Neural cell (in vitro differentiated cells): ENCODE measurements around the gene RFNG. TPM values are rescaled to one million over a fixed set of nuclear protein-coding genes. Genes with fewer than 3 reads are reported as not detected.
"Not testable (repeated sequence)": the region's sequence is repeated elsewhere in the genome, so short reads cannot be mapped to it uniquely, and the experiment has no call there.

Source experiments
- H2AFZ ChIP-seq: fragments of 200-600, 300-800 bp; sonication (generic), shearing (Covaris generic); 2 replicates; pipeline ENCODE4 v1.6.0; 2014; ENCODE audit warnings: low read depth, mild to moderate bottlenecking, antibody characterized with exemption, low read length, moderate library complexity
- H3F3A ChIP-seq: fragments of 200-600 bp; shearing (Covaris generic); 2 replicates; pipeline ENCODE4 v1.6.1; 2016; ENCODE audit warnings: mild to moderate bottlenecking, moderate library complexity, mixed read lengths, antibody characterized with exemption, low read length; ENCODE audit not compliant: insufficient read depth, poor library complexity, severe bottlenecking
- H3K27ac ChIP-seq: fragments of 200-600, 300-800 bp; sonication (generic), shearing (Covaris generic); 2 replicates; pipeline ENCODE4 v1.5.1; 2014; ENCODE audit warnings: mild to moderate bottlenecking, low read length, moderate library complexity
- H3K27me3 ChIP-seq: fragments of 300-800, 200-600 bp; sonication (generic), shearing (Covaris generic); 2 replicates; pipeline ENCODE4 v1.6.0; 2014; ENCODE audit warnings: mild to moderate bottlenecking, low read depth, low read length, moderate library complexity; ENCODE audit not compliant: insufficient read depth
- H3K36me3 ChIP-seq: fragments of 300-800, 200-600 bp; sonication (generic), shearing (Covaris generic); 2 replicates; pipeline ENCODE4 v1.5.1; 2014; ENCODE audit warnings: mild to moderate bottlenecking, antibody characterized with exemption, low read length, moderate library complexity; ENCODE audit not compliant: insufficient read depth
- H3K4me2 ChIP-seq: fragments of 300-800, 200-600 bp; sonication (generic), shearing (Covaris generic); 2 replicates; pipeline ENCODE4 v1.6.0; 2014; ENCODE audit warnings: mild to moderate bottlenecking, low read length
- H3K4me3 ChIP-seq: fragments of 300-800, 200-600 bp; sonication (generic), shearing (Covaris generic); 2 replicates; pipeline ENCODE4 v1.5.1; 2014; ENCODE audit warnings: mild to moderate bottlenecking, low read length, moderate library complexity
- H3K79me2 ChIP-seq: fragments of 200-600 bp; shearing (Covaris generic); replicated peaks from 2 replicates; pipeline ENCODE4 v1.6.0; 2014; ENCODE audit warnings: mild to moderate bottlenecking, low read length, moderate library complexity; ENCODE audit not compliant: insufficient read depth
- H3K9ac ChIP-seq: fragments of 300-800, 200-600 bp; sonication (generic), shearing (Covaris generic); 2 replicates; pipeline ENCODE4 v1.6.1; 2016; ENCODE audit warnings: mild to moderate bottlenecking, low read length, mixed read lengths
- H3K9me2 ChIP-seq: fragments of 200-600 bp; shearing (Covaris generic); 2 replicates; pipeline ENCODE4 v1.6.1; 2016; ENCODE audit warnings: mild to moderate bottlenecking, low read length, mixed read lengths; ENCODE audit not compliant: insufficient read depth
- H3K9me3 ChIP-seq: fragments of 200-600, 300-800 bp; sonication (generic), shearing (Covaris generic); 2 replicates; pipeline ENCODE4 v1.6.1; 2016; ENCODE audit warnings: mild to moderate bottlenecking, mixed run types, low read length, moderate library complexity, mixed read lengths
- H4K20me1 ChIP-seq: fragments of 200-600 bp; shearing (Covaris generic); 2 replicates; pipeline ENCODE4 v1.6.1; 2016; ENCODE audit warnings: mild to moderate bottlenecking, mixed run types; ENCODE audit not compliant: insufficient read depth
- EP300 ChIP-seq: fragments of 450-650 bp; conservative IDR thresholded peaks from 2 replicates; pipeline ENCODE4 v1.6.1; 2014; ENCODE audit warnings: antibody characterized with exemption, mild to moderate bottlenecking, moderate library complexity; ENCODE audit not compliant: poor library complexity, severe bottlenecking
- EZH2 ChIP-seq: fragments of 200-600, 300-800 bp; shearing (Covaris generic), sonication (generic); IDR thresholded peaks from 2 replicates; pipeline ENCODE4 v1.6.1; 2014; ENCODE audit warnings: antibody characterized with exemption, low read length, borderline replicate concordance, mild to moderate bottlenecking; ENCODE audit not compliant: insufficient read depth, poor library complexity, severe bottlenecking
- MXI1 ChIP-seq: fragments of 450-650 bp; conservative IDR thresholded peaks from 2 replicates; pipeline ENCODE4 v1.6.1; 2014; ENCODE audit warnings: antibody characterized with exemption, mild to moderate bottlenecking; ENCODE audit not compliant: poor library complexity, severe bottlenecking
- POLR2AphosphoS5 ChIP-seq: IDR thresholded peaks from 2 replicates; pipeline ENCODE4 v1.6.1; 2012
- RAD21 ChIP-seq: fragments of 450-650 bp; conservative IDR thresholded peaks from 2 replicates; pipeline ENCODE4 v1.6.1; 2014; ENCODE audit warnings: antibody characterized with exemption, mild to moderate bottlenecking, moderate library complexity
- SMC3 ChIP-seq: fragments of 450-650 bp; conservative IDR thresholded peaks from 2 replicates; pipeline ENCODE4 v1.6.1; 2014; ENCODE audit warnings: antibody characterized with exemption, mild to moderate bottlenecking, moderate library complexity; ENCODE audit not compliant: poor library complexity
- TAF1 ChIP-seq: IDR thresholded peaks from 2 replicates; pipeline ENCODE4 v1.6.1; 2012; ENCODE audit warnings: low read depth
- polyA plus RNA-seq: library from polyadenylated mRNA; depleted of rRNA; stranded (reverse); fragments of >200 nt; gene quantifications from 2 replicates; pipeline ENCODE4 v1.2.3, GENCODE V29; 2014
- TF ChIP-seq, protein P1 (sequence below): fragments of 450-650 bp; IDR thresholded peaks from 2 replicates; pipeline ENCODE4 v1.5.1; 2014; ENCODE audit warnings: antibody characterized with exemption, mild to moderate bottlenecking, moderate library complexity; ENCODE audit not compliant: poor library complexity, severe bottlenecking
- TF ChIP-seq, protein P2 (sequence below): IDR thresholded peaks from 2 replicates; pipeline ENCODE4 v1.6.1; 2012; ENCODE audit warnings: borderline replicate concordance

Gene RFNG
- polyA plus RNA-seq, 1 donor from 2014 or later: 176 TPM

DNA sequence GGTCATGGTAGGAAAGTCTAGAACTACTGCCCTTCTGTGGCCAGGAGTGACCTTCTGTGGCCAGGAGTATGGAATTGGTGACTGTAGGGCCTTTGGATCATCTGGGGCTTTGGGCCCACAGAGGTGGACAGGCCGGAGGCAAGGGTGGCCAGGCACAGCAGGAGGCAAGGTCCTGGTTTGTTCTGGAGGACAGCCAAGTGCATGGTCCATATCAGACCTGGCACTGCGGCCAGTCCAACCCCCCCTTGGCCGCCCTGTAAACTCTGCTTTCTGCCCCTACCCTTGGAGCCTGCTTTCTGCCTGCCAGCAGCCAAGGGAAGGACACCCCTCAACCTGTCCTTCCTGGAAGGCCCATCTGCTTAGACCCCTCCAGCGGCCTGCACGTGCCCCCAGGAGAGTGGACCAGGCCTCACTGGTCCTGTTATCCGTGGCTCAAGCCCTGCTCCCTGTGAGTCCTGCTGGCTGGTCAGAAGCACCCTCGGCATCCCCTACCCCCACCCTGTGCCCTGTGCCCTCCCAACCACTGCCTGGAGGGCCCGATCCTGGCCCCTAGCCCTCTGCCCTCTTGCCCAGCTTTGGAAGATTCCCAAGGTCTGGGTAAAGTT lies 11.8 kb downstream of the RFNG start:
- Histone ChIP-seq H3K27me3 (no peaks in the 10 kb centered on the region), H3K4me3 (no peak overlapping the region), H3K9me2 (no peaks in the 10 kb centered on the region), H3K27ac (no peak overlapping the region), H3K79me2 (no peaks in the 10 kb centered on the region), H3K9ac (no peak overlapping the region), H2AFZ (no peak overlapping the region), H4K20me1 (no peaks in the 10 kb centered on the region), H3K36me3 (no peaks in the 10 kb centered on the region), H3K9me3 (no peaks in the 10 kb centered on the region), H3K4me2 (no peak overlapping the region), H3F3A (peaks cover 8% of the 10 kb centered on the region)
- TF ChIP-seq TAF1 (no peak), EZH2 (no peak), RAD21 (no peak), POLR2AphosphoS5 (no peak), MXI1 (no peak), EP300 (no peak), SMC3 (no peak)
- TF ChIP-seq, protein P1, sequence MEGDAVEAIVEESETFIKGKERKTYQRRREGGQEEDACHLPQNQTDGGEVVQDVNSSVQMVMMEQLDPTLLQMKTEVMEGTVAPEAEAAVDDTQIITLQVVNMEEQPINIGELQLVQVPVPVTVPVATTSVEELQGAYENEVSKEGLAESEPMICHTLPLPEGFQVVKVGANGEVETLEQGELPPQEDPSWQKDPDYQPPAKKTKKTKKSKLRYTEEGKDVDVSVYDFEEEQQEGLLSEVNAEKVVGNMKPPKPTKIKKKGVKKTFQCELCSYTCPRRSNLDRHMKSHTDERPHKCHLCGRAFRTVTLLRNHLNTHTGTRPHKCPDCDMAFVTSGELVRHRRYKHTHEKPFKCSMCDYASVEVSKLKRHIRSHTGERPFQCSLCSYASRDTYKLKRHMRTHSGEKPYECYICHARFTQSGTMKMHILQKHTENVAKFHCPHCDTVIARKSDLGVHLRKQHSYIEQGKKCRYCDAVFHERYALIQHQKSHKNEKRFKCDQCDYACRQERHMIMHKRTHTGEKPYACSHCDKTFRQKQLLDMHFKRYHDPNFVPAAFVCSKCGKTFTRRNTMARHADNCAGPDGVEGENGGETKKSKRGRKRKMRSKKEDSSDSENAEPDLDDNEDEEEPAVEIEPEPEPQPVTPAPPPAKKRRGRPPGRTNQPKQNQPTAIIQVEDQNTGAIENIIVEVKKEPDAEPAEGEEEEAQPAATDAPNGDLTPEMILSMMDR: no peak
- TF ChIP-seq, protein P2, sequence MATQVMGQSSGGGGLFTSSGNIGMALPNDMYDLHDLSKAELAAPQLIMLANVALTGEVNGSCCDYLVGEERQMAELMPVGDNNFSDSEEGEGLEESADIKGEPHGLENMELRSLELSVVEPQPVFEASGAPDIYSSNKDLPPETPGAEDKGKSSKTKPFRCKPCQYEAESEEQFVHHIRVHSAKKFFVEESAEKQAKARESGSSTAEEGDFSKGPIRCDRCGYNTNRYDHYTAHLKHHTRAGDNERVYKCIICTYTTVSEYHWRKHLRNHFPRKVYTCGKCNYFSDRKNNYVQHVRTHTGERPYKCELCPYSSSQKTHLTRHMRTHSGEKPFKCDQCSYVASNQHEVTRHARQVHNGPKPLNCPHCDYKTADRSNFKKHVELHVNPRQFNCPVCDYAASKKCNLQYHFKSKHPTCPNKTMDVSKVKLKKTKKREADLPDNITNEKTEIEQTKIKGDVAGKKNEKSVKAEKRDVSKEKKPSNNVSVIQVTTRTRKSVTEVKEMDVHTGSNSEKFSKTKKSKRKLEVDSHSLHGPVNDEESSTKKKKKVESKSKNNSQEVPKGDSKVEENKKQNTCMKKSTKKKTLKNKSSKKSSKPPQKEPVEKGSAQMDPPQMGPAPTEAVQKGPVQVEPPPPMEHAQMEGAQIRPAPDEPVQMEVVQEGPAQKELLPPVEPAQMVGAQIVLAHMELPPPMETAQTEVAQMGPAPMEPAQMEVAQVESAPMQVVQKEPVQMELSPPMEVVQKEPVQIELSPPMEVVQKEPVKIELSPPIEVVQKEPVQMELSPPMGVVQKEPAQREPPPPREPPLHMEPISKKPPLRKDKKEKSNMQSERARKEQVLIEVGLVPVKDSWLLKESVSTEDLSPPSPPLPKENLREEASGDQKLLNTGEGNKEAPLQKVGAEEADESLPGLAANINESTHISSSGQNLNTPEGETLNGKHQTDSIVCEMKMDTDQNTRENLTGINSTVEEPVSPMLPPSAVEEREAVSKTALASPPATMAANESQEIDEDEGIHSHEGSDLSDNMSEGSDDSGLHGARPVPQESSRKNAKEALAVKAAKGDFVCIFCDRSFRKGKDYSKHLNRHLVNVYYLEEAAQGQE: no peak

DNA sequence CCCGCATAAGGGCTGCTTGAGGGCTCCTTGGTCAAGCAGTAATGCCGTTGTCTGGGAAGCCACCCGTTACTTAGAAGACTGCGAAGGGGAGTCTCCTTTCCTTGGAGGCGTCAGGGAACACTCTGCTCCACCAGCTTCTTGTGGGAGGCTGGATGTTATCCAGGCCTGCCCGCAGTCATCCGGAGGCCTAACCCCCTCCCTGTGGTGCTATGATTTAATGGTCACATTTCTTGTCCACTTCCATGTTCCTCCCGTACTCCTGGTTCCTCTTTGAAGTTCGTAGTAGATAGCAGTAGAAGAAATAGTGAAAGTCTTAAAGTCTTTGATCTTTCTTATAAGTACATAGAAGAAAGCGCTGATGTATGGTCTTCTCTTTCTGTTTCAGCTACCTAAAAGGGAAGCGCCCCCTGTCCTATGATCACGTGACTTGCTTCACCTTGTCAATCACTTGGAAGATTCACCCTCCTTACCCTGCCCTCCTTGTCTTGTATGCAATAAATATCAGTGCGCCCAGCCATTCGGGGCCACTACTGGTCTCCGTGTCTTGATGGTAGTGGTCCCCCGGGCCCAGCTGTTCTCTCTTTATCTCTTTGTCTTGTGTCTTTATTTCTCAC lies 12.7 kb downstream of the RFNG start:
- not testable (repeated sequence) for H4K20me1 ChIP-seq, H3K9ac ChIP-seq, H3F3A ChIP-seq, H3K27me3 ChIP-seq, H3K9me3 ChIP-seq, H3K27ac ChIP-seq, H3K4me2 ChIP-seq, H3K79me2 ChIP-seq, H3K4me3 ChIP-seq, H3K36me3 ChIP-seq, H3K9me2 ChIP-seq, H2AFZ ChIP-seq
